ENCODE data around the gene PBX4.

GRCh38 chr19:19633711-19634515 lies 15.4 kb upstream of the PBX4 start:
- TF ChIP-seq CTCF (IDR thresholded peaks at IDR 0.05): no peak
- no peak for TF ChIP-seq ZFX (IDR thresholded peaks at IDR 0.05; ENCODE audit: borderline replicate concordance)
